ENCODE results near the gene TMEM108.

The TMEM108 gene

GRCh38 chr3:133168025-133168401 is 129.8 kb downstream of the TMEM108 start:
- no peak for DNase-seq

- no peak for DNase-seq
Measured at GRCh38 chr3:133169331-133170068, 131.3 kb downstream of the TMEM108 start.

GRCh38 chr3:133171831-133172230 is 133.6 kb downstream of the TMEM108 start:
- no peak for DNase-seq

GRCh38 chr3:133181392-133182150 is 143.4 kb downstream of the TMEM108 start:
- no peak for DNase-seq

- DNase-seq: no peak
Measured at GRCh38 chr3:133187870-133188379, 149.7 kb downstream of the TMEM108 start.

GRCh38 chr3:133188996-133189395 is 150.8 kb downstream of the TMEM108 start:
- no peak for DNase-seq

GRCh38 chr3:133189893-133190292 is 151.7 kb downstream of the TMEM108 start:
- no peak for DNase-seq

GRCh38 chr3:133191818-133192217 is 153.6 kb downstream of the TMEM108 start:
- no peak for DNase-seq

- no peak for DNase-seq
Measured at GRCh38 chr3:133192363-133192945, 154.3 kb downstream of the TMEM108 start.

- DNase-seq: no peak
Measured at GRCh38 chr3:133192967-133193366, 154.8 kb downstream of the TMEM108 start.

- no peak for DNase-seq
Measured at GRCh38 chr3:133196527-133196926, 158.3 kb downstream of the TMEM108 start.

- DNase-seq: no peak
Measured at GRCh38 chr3:133197619-133198018, 159.4 kb downstream of the TMEM108 start.

GRCh38 chr3:133206921-133207320 is 168.7 kb downstream of the TMEM108 start:
- DNase-seq: no peak

- DNase-seq: no peak
Measured at GRCh38 chr3:133208184-133208583, 170.0 kb downstream of the TMEM108 start.

- DNase-seq: no peak
Measured at GRCh38 chr3:133209871-133210550, 171.8 kb downstream of the TMEM108 start.

GRCh38 chr3:133210656-133211055 is 172.5 kb downstream of the TMEM108 start:
- DNase-seq: no peak

- no peak for DNase-seq
Measured at GRCh38 chr3:133211449-133211848, 173.3 kb downstream of the TMEM108 start.

- no peak for DNase-seq
Measured at GRCh38 chr3:133211856-133212255, 173.7 kb downstream of the TMEM108 start.

- no peak for DNase-seq
Measured at GRCh38 chr3:133213937-133214336, 175.7 kb downstream of the TMEM108 start.

GRCh38 chr3:133227813-133228212 is 189.6 kb downstream of the TMEM108 start:
- no peak for DNase-seq

GRCh38 chr3:133230195-133230594 is 192.0 kb downstream of the TMEM108 start:
- DNase-seq: no peak

- no peak for DNase-seq
Measured at GRCh38 chr3:133236901-133237300, 198.7 kb downstream of the TMEM108 start.

- DNase-seq: no peak
Measured at GRCh38 chr3:133237380-133237779, 199.2 kb downstream of the TMEM108 start.

Measured in activated naive CD4-positive, alpha-beta T cell treated with anti-CD3 and anti-CD28 coated beads, Interleukin-2, amount 50 U/mL, for 16 hours (primary cell).